HG02981 (cell line): ENCODE measurements around the gene TBC1D3D.
"Not testable (repeated sequence)": the region's sequence is repeated elsewhere in the genome, so short reads cannot be mapped to it uniquely, and the experiment has no call there.

Source experiments
- ATAC-seq: cut with Tn5 transposase; IDR thresholded peaks from one replicate; pipeline ENCODE4 v1.9.1; 2021; ENCODE audit warnings: mild to moderate bottlenecking, moderate library complexity; ENCODE audit not compliant: unreplicated experiment

Gene TBC1D3D

DNA sequence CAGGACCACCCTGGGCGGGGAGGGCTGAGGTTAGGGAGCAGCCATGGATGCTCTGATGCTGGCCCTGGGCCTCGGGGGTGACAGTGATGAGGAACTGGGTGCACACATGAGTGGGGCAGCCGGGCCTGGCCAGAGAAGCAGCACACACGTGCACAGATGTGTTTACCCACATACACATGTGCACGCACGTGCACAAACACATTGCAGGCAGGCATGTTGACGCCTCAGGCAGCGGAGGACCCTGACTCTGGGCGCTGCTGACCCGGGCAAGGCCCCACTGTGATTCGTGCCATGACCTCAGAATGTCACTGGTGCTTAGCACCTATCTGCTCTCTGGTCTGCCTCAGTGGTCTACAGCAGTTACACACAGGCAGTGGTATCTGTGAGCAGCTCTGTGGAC is at the start of gene TBC1D3D:
Gene TBC1D3D, plus strand, starts transcription at position 301 of the 400 bp plus-strand sequence. CDS start 1,585 bp downstream, outside the sequence.
- not testable (repeated sequence) for ATAC-seq

DNA sequence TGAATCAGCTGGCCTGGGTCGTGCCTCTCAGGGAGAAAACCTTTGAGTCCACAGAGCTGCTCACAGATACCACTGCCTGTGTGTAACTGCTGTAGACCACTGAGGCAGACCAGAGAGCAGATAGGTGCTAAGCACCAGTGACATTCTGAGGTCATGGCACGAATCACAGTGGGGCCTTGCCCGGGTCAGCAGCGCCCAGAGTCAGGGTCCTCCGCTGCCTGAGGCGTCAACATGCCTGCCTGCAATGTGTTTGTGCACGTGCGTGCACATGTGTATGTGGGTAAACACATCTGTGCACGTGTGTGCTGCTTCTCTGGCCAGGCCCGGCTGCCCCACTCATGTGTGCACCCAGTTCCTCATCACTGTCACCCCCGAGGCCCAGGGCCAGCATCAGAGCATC is 14.8 kb upstream of the TBC1D3D start, which contains the start of gene TBC1D3L:
Gene TBC1D3L, minus strand, starts transcription at position 101 of the 400 bp plus-strand sequence. CDS start 1,540 bp downstream, outside the sequence.
- not testable (repeated sequence) for ATAC-seq
